Stimulated activated memory B cell treated with anti-CD40 and anti-IgM and Interleukin-4, amounts not matched to agents 10 μg/mL and 1 μg/mL and 100 μg/mL, for 72 hours (primary cell): ENCODE measurements around the gene UBTF.
A peak's percentile ranks its signal among the peaks of the same experiment; 100 is the strongest.

ENCODE experiments used
- ATAC-seq: fragments of 150-1000 bp; cut with Tn5 transposase; 2 replicates; pipeline ENCODE4 v1.10.0; 2021
- H3K27ac Mint-ChIP-seq: one replicate; pipeline ENCODE4 v1.8.0; 2022; ENCODE audit warnings: mild to moderate bottlenecking, mixed read lengths
- H3K27me3 Mint-ChIP-seq: one replicate; pipeline ENCODE4 v1.8.0; 2022; ENCODE audit warnings: mixed read lengths
- H3K36me3 Mint-ChIP-seq: one replicate; pipeline ENCODE4 v1.8.0; 2022; ENCODE audit warnings: mixed read lengths
- H3K4me1 Mint-ChIP-seq: one replicate; pipeline ENCODE4 v1.8.0; 2022; ENCODE audit warnings: mixed read lengths
- H3K4me3 Mint-ChIP-seq: one replicate; pipeline ENCODE4 v1.8.0; 2022; ENCODE audit warnings: mild to moderate bottlenecking, moderate library complexity, mixed read lengths
- H3K9me3 Mint-ChIP-seq: one replicate; pipeline ENCODE4 v1.8.0; 2022; ENCODE audit warnings: mixed read lengths

Gene UBTF

GRCh38 chr17:44198721-44199552 lies 20.5 kb downstream of the UBTF start:
- peak overlapping the region; percentile 86 for H3K27ac Mint-ChIP-seq
- H3K4me3 Mint-ChIP-seq, result peak overlapping the region; percentile 84

GRCh38 chr17:44197980-44198720 lies 21.3 kb downstream of the UBTF start:
- Mint-ChIP-seq H3K27me3 (no peaks in the 10 kb centered on the region), H3K9me3 (no peaks in the 10 kb centered on the region), H3K4me3 (peak overlapping the region; percentile 84), H3K4me1 (peaks cover 37% of the 10 kb centered on the region), H3K36me3 (peaks cover 40% of the 10 kb centered on the region), H3K27ac (peak overlapping the region; percentile 86)
- ATAC-seq, result peak; percentile 5

More at GRCh38 chr17:44198721-44199552, 20.5 kb downstream of the UBTF start:
- Mint-ChIP-seq H3K36me3 (peaks cover 40% of the 10 kb centered on the region), H3K9me3 (no peaks in the 10 kb centered on the region), H3K4me1 (peaks cover 44% of the 10 kb centered on the region), H3K27me3 (no peaks in the 10 kb centered on the region)
- peak; percentile 59 for ATAC-seq

- Mint-ChIP-seq H3K4me1 (peaks cover 31% of the 10 kb centered on the region), H3K27ac (peak overlapping the region; percentile 86), H3K4me3 (no peak overlapping the region), H3K9me3 (no peaks in the 10 kb centered on the region), H3K27me3 (no peaks in the 10 kb centered on the region), H3K36me3 (peaks cover 45% of the 10 kb centered on the region)
- ATAC-seq, result no peak
These were observed 22.4 kb downstream of the UBTF start for GRCh38 chr17:44197107-44197506.

GRCh38 chr17:44193326-44194084 lies 26.0 kb downstream of the UBTF start:
- no peaks in the 10 kb centered on the region for H3K9me3 Mint-ChIP-seq
- no peaks in the 10 kb centered on the region for H3K27me3 Mint-ChIP-seq
- H3K4me3 Mint-ChIP-seq, result no peak overlapping the region
- ATAC-seq, result peak; percentile 32
- H3K36me3 Mint-ChIP-seq, result peaks cover 68% of the 10 kb centered on the region
- peaks cover 25% of the 10 kb centered on the region for H3K4me1 Mint-ChIP-seq
- no peak overlapping the region for H3K27ac Mint-ChIP-seq

- Mint-ChIP-seq H3K4me3 (no peak overlapping the region), H3K9me3 (no peaks in the 10 kb centered on the region), H3K4me1 (peaks cover 25% of the 10 kb centered on the region), H3K27ac (no peak overlapping the region), H3K36me3 (peaks cover 63% of the 10 kb centered on the region), H3K27me3 (no peaks in the 10 kb centered on the region)
- ATAC-seq, result no peak
These were observed 26.7 kb downstream of the UBTF start for GRCh38 chr17:44192750-44193149.

GRCh38 chr17:44191941-44192496 lies 27.5 kb downstream of the UBTF start:
- Mint-ChIP-seq H3K9me3 (no peaks in the 10 kb centered on the region), H3K27me3 (no peaks in the 10 kb centered on the region), H3K4me1 (peaks cover 22% of the 10 kb centered on the region), H3K27ac (peak overlapping the region; percentile 51), H3K4me3 (no peak overlapping the region), H3K36me3 (peaks cover 58% of the 10 kb centered on the region)
- no peak for ATAC-seq

GRCh38 chr17:44191369-44191768 lies 28.1 kb downstream of the UBTF start:
- Mint-ChIP-seq H3K27ac (peak overlapping the region; percentile 51), H3K4me3 (no peak overlapping the region), H3K4me1 (peaks cover 18% of the 10 kb centered on the region), H3K36me3 (peaks cover 51% of the 10 kb centered on the region), H3K9me3 (no peaks in the 10 kb centered on the region), H3K27me3 (no peaks in the 10 kb centered on the region)
- no peak for ATAC-seq

GRCh38 chr17:44190481-44190880 lies 29.0 kb downstream of the UBTF start:
- Mint-ChIP-seq H3K36me3 (peaks cover 42% of the 10 kb centered on the region), H3K4me1 (peaks cover 21% of the 10 kb centered on the region), H3K27ac (peak overlapping the region; percentile 2), H3K27me3 (no peaks in the 10 kb centered on the region), H3K9me3 (no peaks in the 10 kb centered on the region), H3K4me3 (no peak overlapping the region)
- ATAC-seq, result no peak

GRCh38 chr17:44188576-44189403 lies 30.7 kb downstream of the UBTF start:
- H3K4me1 Mint-ChIP-seq, result peaks cover 37% of the 10 kb centered on the region
- no peaks in the 10 kb centered on the region for H3K9me3 Mint-ChIP-seq
- H3K27ac Mint-ChIP-seq, result peak overlapping the region; percentile 90
- no peak for ATAC-seq
- no peak overlapping the region for H3K4me3 Mint-ChIP-seq
- H3K27me3 Mint-ChIP-seq, result no peaks in the 10 kb centered on the region
- peaks cover 29% of the 10 kb centered on the region for H3K36me3 Mint-ChIP-seq

- Mint-ChIP-seq H3K4me3 (peak overlapping the region; percentile 97), H3K9me3 (no peaks in the 10 kb centered on the region), H3K36me3 (peaks cover 24% of the 10 kb centered on the region), H3K27me3 (no peaks in the 10 kb centered on the region), H3K27ac (peak overlapping the region; percentile 90), H3K4me1 (peaks cover 39% of the 10 kb centered on the region)
- peak; percentile 78 for ATAC-seq
These were observed 32.2 kb downstream of the UBTF start for GRCh38 chr17:44187131-44187899.

GRCh38 chr17:44186307-44187130 lies 33.0 kb downstream of the UBTF start, which contains the start of gene TMUB2:
TMUB2 (plus strand) TSS chr17:44186972; CDS start chr17:44187709, 737 bp downstream.
- peak; percentile 97 for ATAC-seq
- H3K4me1 Mint-ChIP-seq, result peaks cover 46% of the 10 kb centered on the region
- H3K36me3 Mint-ChIP-seq, result peaks cover 27% of the 10 kb centered on the region
- H3K27me3 Mint-ChIP-seq, result no peaks in the 10 kb centered on the region
- no peaks in the 10 kb centered on the region for H3K9me3 Mint-ChIP-seq
- peak within 1 kb of the TSS; percentile 90 for H3K27ac Mint-ChIP-seq
- H3K4me3 Mint-ChIP-seq, result peak within 1 kb of the TSS; percentile 97

GRCh38 chr17:44184212-44184810 lies 35.2 kb downstream of the UBTF start:
- peaks cover 46% of the 10 kb centered on the region for H3K4me1 Mint-ChIP-seq

More at GRCh38 chr17:44184212-44184810, 35.2 kb downstream of the UBTF start:
- H3K27ac Mint-ChIP-seq, result peak overlapping the region; percentile 90
- no peak overlapping the region for H3K4me3 Mint-ChIP-seq
- H3K9me3 Mint-ChIP-seq, result no peaks in the 10 kb centered on the region
- H3K27me3 Mint-ChIP-seq, result no peaks in the 10 kb centered on the region
- H3K36me3 Mint-ChIP-seq, result peaks cover 13% of the 10 kb centered on the region
- ATAC-seq, result no peak
